Mesangial cell (primary cell): ENCODE measurements around the gene PNISR. TPM values are rescaled to one million over a fixed set of nuclear protein-coding genes. Genes with fewer than 3 reads are reported as not detected.

ENCODE experiments used
- total RNA-seq: library from RNA; depleted of rRNA; stranded (reverse); fragments of >200 nt; gene quantifications from 2 replicates; pipeline ENCODE4 v1.2.3, GENCODE V29; 2015

PNISR gene
- 18.1 and 26.9 TPM in 2 replicates for total RNA-seq

GRCh38 chr6:99424761-99425646 lies at the start of gene PNISR:
Gene PNISR, minus strand, starts transcription at chr6:99425308. Its CDS starts 10,649 bp downstream, at chr6:99414659.

DNA sequence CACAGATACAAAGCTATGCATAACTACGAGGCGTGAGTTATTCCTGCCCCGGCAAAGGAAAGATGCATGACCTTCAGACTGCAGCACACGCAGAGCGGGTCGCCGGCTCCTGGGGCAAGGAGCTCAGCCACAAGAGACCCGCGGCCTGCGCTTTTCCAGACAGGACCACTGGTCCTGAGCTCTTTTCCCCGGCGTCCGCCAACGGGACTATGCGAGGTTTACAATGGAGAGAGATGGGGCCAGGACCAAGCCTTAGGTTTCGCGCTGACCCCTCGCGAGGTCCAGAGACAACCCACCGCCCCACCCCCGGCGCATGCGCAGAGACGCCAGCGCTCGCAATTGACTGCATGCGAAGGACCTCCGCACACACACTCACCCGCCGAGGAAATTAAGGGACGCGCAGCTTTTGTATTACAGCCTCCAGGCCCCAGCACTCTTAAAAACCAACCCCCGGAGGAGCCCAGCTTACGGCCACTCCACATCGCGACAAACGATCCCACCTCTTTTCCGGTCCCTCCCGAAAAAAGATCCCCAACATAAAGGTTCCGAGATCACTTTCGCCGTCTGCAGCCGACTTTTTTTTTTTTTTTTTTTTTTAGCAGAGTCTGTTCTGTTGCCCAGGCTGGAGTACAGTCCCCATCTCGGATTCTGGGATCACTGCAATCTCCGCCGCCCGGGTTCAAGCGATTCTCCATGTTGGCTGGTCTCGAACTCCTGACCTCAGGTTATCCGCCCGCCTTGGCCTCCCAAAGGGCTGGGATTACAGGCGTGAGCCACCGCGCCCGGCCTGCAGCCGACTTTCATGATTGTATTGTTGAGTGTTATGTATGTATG lies 31.2 kb downstream of the PNISR start, which contains the start of gene COQ3:
Gene COQ3 (minus strand): TSS at position 498 of the 834 bp plus-strand sequence. CDS start 16 bp downstream, at position 482.

DNA sequence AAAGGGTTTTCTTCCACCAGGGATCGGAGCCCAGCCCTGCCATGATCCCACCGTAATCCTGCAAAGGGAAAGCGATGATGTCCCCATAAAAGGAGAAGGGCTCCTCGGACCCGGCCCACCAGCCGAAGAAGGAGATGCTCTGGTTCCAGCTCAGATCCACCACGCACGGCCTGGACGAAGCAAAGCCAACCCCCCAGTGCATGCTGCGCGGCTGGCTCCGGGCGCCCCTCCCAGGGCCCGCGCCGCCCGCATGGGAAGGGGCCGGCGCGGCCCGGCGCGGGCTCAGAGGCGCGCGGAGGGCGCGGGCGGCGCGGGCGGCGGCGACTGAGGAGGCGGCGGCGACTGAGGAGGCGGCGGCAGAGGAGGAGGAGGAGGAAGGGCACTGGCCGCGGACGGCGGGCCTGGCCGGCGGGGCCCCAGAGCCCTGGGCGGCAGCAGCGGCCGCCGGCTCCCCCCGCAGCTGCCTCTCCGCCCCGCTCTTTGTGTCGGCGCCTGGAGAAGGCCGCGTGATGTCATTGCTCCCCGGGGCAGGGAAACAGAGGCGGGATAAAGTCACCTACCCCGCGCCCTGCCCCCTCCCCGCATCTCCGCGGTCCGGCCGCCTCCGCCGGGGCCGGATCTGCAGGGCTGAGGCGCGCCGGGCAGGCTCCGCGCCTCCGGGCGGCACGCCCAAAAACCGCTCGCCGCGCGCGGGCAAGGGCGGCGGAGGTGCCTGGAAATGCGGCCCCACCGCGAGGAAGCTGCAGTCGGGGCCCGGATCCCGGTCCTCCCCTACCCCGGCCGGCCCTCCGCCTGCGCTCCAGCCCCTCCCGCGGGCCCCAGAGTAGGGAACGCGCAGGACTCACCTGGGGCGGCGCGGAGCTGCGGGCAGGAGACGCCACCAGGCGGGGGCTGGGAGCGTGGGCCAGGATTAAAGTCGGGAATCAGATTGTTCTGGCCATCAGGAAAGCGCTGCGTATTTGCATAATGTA lies 75.7 kb downstream of the PNISR start, which contains the start of gene FAXC:
Gene FAXC (minus strand): TSS at position 504 of the 971 bp plus-strand sequence. CDS start 302 bp downstream, at position 202.

Other genes starting within 250 kb of the PNISR start
- gene FAXC, start 75.6 kb downstream of the PNISR start, total RNA-seq: 3.7 and 5.5 TPM in 2 replicates
- 2.9 and 10.9 TPM in 2 replicates for gene COQ3, start 31.1 kb downstream of the PNISR start, total RNA-seq
- 7.4 and 10.9 TPM in 2 replicates for gene USP45, start 90.1 kb upstream of the PNISR start, total RNA-seq
- gene CCNC, start 143.4 kb upstream of the PNISR start, total RNA-seq: 52.0 and 62.0 TPM in 2 replicates
- gene PRDM13, start 181.5 kb upstream of the PNISR start, total RNA-seq: not detected in 2 replicates